WTC11 (cell line): ENCODE measurements around the gene PRKAA2. TPM values are rescaled to one million over a fixed set of nuclear protein-coding genes. Genes with fewer than 3 reads are reported as not detected.
"Not testable (repeated sequence)": the region's sequence is repeated elsewhere in the genome, so short reads cannot be mapped to it uniquely, and the experiment has no call there.

Experiments used
- ATAC-seq: fragments of 200-7000 bp; cut with Tn5 transposase; 2 replicates; pipeline ENCODE4 v1.10.0; 2021; ENCODE audit warnings: mild to moderate bottlenecking, moderate library complexity
- CTCF ChIA-PET: fragments of 300-600 bp; sonication (Branson Sonifier 250); formaldehyde crosslinking; loops from one replicate; lab custom pipeline; 2021; ENCODE audit warnings: antibody characterized with exemption; lab: Charles Lee
- POLR2A ChIA-PET: fragments of 350-600 bp; sonication (Branson Sonifier 250); formaldehyde crosslinking; loops from one replicate; lab custom pipeline; 2021; ENCODE audit warnings: antibody characterized with exemption; lab: Charles Lee
- DNase-seq: peaks from one replicate; pipeline ENCODE4 v3.0.0; 2021; ENCODE audit warnings: low spot score
- H3K27ac Mint-ChIP-seq: 2 replicates; pipeline ENCODE4 v1.8.0; 2021; ENCODE audit warnings: mixed read lengths
- H3K27me3 Mint-ChIP-seq: 2 replicates; pipeline ENCODE4 v1.8.0; 2021; ENCODE audit warnings: low read depth, mild to moderate bottlenecking, moderate library complexity, mixed read lengths
- H3K36me3 Mint-ChIP-seq: 2 replicates; pipeline ENCODE4 v1.8.0; 2021; ENCODE audit warnings: mixed read lengths
- H3K4me1 Mint-ChIP-seq: 2 replicates; pipeline ENCODE4 v1.8.0; 2022; ENCODE audit warnings: mixed read lengths
- H3K4me3 Mint-ChIP-seq: 2 replicates; pipeline ENCODE4 v1.8.0; 2021; ENCODE audit warnings: mild to moderate bottlenecking, moderate library complexity, mixed read lengths
- H3K9me3 Mint-ChIP-seq: 2 replicates; pipeline ENCODE4 v1.8.0; 2021; ENCODE audit warnings: mixed read lengths
- E2F5 ChIP-seq: sonication (generic); formaldehyde crosslinking; IDR thresholded peaks from 2 replicates; pipeline ENCODE4 v1.8.1; 2022; ENCODE audit warnings: mild to moderate bottlenecking, moderate library complexity, missing genetic modification reagents
- FOXK1 ChIP-seq: sonication (generic); formaldehyde crosslinking; IDR thresholded peaks from 2 replicates; pipeline ENCODE4 v1.8.0; 2022; ENCODE audit warnings: mild to moderate bottlenecking, moderate library complexity, missing genetic modification reagents
- FOXP1 ChIP-seq: sonication (generic); formaldehyde crosslinking; IDR thresholded peaks from 2 replicates; pipeline ENCODE4 v1.8.0; 2022; ENCODE audit warnings: missing genetic modification reagents, mild to moderate bottlenecking, moderate library complexity, borderline replicate concordance
- GTF2I ChIP-seq: fragments of 250-450 bp; sonication (Bioruptor Pico); conservative IDR thresholded peaks from 2 replicates; pipeline ENCODE4 v1.4.0; 2021; ENCODE audit warnings: mild to moderate bottlenecking
- SP1 ChIP-seq: sonication (generic); formaldehyde crosslinking; conservative IDR thresholded peaks from 2 replicates; pipeline ENCODE4 v1.8.1; 2022; ENCODE audit warnings: missing genetic modification reagents
- STAT6 ChIP-seq: sonication (generic); formaldehyde crosslinking; conservative IDR thresholded peaks from 2 replicates; pipeline ENCODE4 v1.8.1; 2023; ENCODE audit warnings: mild to moderate bottlenecking, low read depth, missing genetic modification reagents, moderate library complexity
- ZNF532 ChIP-seq: fragments of 250-450 bp; sonication (Bioruptor Pico); IDR thresholded peaks from 2 replicates; pipeline ENCODE4 v1.9.0; 2021; ENCODE audit warnings: mild to moderate bottlenecking, borderline replicate concordance
- ZSCAN18 ChIP-seq: fragments of 250-450 bp; sonication (Bioruptor Pico); IDR thresholded peaks from 2 replicates; pipeline ENCODE4 v2.1.2; 2022; ENCODE audit warnings: mild to moderate bottlenecking, moderate library complexity
- total RNA-seq: library from RNA; stranded (reverse); gene quantifications from 3 replicates; pipeline ENCODE4 v1.2.3, GENCODE V29; 2021

The PRKAA2 gene
- total RNA-seq, 1 experiment from 2014 or later: 4.8 TPM

GRCh38 chr1:56644919-56645676, at the start of gene PRKAA2 (continued):
- TF ChIP-seq ZSCAN18 (CRISPR knock-in tag) (no peak), SP1 (CRISPR knock-in tag) (peak; percentile 66), GTF2I (CRISPR knock-in tag) (no peak), ZNF532 (CRISPR knock-in tag) (no peak), E2F5 (CRISPR knock-in tag) (0 out of 2 replicates have a peak, but pooled peaks have one; percentile 40), STAT6 (CRISPR knock-in tag) (no peak), FOXP1 (CRISPR knock-in tag) (peak; percentile 66; the same call in 1 of the 2 replicates), FOXK1 (CRISPR knock-in tag) (0 out of 2 replicates have a peak, but pooled peaks have one; percentile 26)

GRCh38 chr1:56595397-56596191, 49.5 kb upstream of the PRKAA2 start:
- ATAC-seq, CTCF ChIA-PET, H3K36me3 Mint-ChIP-seq, POLR2A ChIA-PET, H3K27me3 Mint-ChIP-seq, H3K4me1 Mint-ChIP-seq, DNase-seq, H3K27ac Mint-ChIP-seq, H3K4me3 Mint-ChIP-seq: not testable (repeated sequence)
- H3K9me3 Mint-ChIP-seq: peaks cover 19% of the 10 kb centered on the region

GRCh38 chr1:56610097-56610496, 35.0 kb upstream of the PRKAA2 start:
- ATAC-seq, DNase-seq, H3K4me1 Mint-ChIP-seq, H3K36me3 Mint-ChIP-seq, CTCF ChIA-PET, H3K27me3 Mint-ChIP-seq, POLR2A ChIA-PET, H3K27ac Mint-ChIP-seq, H3K4me3 Mint-ChIP-seq: not testable (repeated sequence)
- H3K9me3 Mint-ChIP-seq: peaks cover 39% of the 10 kb centered on the region

GRCh38 chr1:56610770-56611169, 34.3 kb upstream of the PRKAA2 start:
- CTCF ChIA-PET, ATAC-seq, DNase-seq, H3K36me3 Mint-ChIP-seq, H3K4me1 Mint-ChIP-seq, H3K27me3 Mint-ChIP-seq, H3K4me3 Mint-ChIP-seq, H3K27ac Mint-ChIP-seq, POLR2A ChIA-PET: not testable (repeated sequence)
- peaks cover 39% of the 10 kb centered on the region for H3K9me3 Mint-ChIP-seq
